ENCODE measurements around the gene ETV6. TPM values are rescaled to one million over a fixed set of nuclear protein-coding genes. Genes with fewer than 3 reads are reported as not detected.
"Not testable (repeated sequence)": the region's sequence is repeated elsewhere in the genome, so short reads cannot be mapped to it uniquely, and the experiment has no call there.

ETV6 gene
- total RNA-seq, 1 experiment from 2014 or later: 1.9 TPM

DNA sequence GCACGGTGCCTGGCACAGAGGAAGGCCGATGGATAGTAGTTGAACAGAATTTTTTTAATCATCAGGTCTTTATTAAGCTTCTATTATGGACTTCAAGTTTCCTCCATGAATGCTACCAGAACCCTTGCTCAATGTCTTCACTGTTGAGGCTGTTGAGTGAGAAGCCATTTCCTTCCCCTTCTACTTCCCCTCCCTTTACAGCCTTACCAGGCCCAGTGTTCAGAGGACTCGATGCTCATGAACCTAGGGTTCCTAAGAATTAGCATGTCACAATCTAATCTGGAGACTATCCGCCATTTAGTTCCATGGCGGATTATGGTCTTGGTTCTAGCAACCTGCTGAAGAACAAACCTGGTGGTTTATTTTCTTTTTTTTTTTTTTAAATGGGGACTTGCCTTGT, 17.7 kb downstream of the ETV6 start:
- no peak for DNase-seq (ENCODE audit: low spot score)

- no peak for DNase-seq (ENCODE audit: low spot score)
Observed at GRCh38 chr12:11668611-11669010, 19.1 kb downstream of the ETV6 start.

GRCh38 chr12:11669348-11669747, 19.9 kb downstream of the ETV6 start:
- DNase-seq (ENCODE audit: low spot score): no peak

DNA sequence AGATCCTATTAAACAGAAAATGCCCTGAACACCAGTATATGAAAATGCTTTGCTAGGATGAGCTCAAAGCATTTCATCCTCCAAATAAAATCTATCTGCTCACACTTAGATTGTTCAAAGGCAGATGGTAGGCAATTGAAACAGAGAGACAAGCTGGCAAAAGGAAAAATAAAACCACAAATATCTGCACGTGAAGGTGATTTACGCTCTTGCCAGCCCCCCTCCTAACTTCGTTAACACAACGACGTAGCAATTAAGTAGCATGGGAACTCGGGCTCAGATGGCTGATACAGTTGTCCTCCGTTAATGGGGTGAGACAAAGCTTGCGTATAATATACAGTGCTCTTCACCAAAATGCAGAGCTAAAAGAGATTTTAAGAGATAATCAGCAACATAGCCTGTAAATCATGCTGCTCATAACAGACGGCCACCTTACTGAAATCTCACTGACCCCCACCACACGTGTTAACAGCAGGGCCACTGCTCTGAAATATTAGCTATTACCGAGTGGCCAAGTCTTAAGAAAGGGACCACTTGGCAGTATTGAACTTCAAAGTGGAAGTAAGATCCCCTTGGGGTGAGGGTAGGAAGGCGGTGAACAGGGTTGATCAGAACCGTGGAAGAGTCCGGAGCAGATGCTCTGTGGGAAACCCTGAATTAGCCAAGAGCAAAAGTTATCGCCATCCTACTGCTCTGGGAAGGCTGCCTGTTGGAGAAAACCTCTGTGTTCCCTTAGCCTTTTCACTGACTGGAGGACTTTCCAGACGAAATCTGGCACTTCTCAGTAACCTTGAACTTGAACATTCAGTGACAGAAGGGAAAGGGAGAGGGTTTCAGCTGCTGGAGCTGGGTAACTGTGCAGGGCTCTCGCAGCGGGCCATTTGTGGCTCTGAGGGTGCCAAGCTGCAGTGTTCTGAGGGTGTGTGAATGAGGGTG, 23.1 kb downstream of the ETV6 start:
- no peak for DNase-seq (ENCODE audit: low spot score)

DNA sequence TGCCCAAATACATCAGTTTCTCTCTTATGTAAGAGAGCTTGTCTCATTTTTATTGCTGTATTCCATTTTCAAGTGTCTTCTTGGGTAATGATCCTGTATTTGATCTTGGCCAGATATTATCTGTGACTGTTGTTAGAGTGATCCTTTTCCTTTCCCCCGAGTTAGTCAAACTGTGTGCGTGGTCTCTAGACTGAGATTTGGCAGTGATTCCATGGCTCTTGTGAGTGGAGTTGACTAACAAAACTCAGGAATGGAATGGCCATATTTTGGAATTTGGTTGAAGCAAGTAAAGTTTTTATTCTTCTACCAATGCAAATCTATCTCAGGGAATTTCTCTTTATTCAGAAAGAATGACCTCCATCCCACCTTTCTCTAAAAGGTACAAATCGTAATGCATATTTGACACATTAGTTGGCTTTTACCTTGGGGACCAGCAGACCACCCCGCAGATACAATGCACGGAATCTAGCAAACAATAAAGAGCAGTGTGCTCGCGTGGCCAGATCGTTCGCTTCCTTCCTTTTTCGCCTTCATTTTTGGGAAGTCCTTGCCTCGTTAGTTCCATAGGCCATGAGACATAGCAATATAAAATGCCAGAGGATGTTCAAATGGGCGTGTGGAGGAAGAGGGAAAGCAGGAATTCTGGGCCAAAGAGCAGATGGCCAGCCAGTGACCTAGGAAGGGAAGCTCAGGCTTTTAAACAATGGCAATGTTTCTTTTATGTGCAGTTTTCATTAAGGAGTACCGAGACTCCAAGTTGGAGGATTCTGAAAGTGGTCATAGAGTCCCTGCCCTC, 24.4 kb downstream of the ETV6 start:
- no peak for DNase-seq (ENCODE audit: low spot score)

- DNase-seq (ENCODE audit: low spot score): no peak
Observed at GRCh38 chr12:11674894-11675390, 25.5 kb downstream of the ETV6 start.

DNA sequence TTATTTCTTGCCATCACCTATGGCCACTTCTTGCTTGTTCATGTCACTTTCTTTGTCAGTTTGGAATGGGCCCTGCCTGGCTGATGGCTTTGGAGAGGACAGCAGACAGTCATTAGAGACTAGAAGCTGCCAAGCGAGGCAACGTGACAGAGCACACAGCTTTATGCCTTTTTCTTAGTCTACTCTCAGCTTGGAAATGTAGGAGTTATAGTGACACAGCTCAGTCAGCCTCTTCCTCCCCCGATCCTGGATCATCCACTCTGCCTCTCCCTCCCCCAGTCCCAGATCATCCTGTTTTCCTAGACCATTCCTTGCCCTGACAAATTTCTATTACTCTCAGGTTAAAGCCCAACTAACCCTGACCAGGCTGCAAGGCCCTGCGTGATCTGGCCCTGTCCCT, 26.6 kb downstream of the ETV6 start:
- no peak for DNase-seq (ENCODE audit: low spot score)

DNA sequence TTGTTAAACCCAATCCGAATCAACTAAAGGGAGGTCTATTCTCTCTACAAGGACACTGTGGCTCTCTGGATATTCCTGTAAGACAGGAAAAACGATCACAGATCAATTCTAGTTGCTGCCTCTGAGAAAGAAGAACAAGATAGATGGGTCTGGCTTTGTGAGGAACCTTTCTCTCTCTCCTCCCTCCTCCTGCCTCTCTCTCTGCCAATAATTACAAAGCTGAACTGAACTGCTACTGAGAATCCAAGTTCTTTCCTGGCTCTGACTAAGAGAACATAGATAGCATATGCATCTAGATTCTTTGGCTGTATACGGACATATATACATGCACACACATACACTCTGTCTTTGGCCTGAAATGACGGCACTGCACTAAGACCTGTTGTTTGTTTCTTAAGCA, 27.6 kb downstream of the ETV6 start:
- DNase-seq (ENCODE audit: low spot score): no peak

- DNase-seq (ENCODE audit: low spot score): no peak
Observed at GRCh38 chr12:11677752-11678151, 28.3 kb downstream of the ETV6 start.

- no peak for DNase-seq (ENCODE audit: low spot score)
Observed at GRCh38 chr12:11678781-11679180, 29.3 kb downstream of the ETV6 start.

DNA sequence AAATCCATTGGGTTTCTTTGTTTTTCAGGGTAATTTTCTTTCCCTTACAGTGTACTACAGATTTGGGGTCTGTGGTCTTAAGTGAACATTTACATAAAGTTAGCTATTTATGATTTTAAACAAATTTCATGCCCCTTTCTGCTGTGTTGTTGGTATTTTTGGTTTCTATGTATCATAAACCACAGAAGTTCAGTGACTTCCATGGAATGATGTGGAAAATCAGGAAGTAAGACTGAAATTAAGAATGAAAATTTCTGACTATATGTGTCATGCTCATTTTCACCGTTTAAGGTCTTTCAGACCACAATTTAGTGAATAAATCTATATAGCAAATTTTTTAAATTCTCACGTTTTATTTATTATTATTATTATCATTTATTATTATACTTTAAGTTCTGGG, 31.7 kb downstream of the ETV6 start:
- no peak for DNase-seq (ENCODE audit: low spot score)

DNA sequence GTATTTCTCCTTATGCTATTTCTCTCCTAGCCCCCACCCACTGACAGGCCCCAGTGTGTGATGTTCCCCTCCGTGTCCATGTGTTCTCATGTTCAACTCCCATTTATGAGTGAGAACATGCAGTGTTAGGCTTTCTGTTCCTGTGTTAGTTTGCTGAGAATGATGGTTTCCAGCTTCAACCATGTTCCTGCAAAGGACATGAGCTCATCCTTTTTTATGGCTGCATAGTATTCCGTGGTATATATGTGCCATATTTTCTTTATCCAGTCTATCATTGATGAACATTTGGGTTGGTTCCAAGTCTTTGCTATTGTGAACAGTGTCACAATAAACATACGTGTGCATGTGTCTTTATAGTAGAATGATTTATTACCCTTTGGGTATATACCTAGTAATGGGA, 32.2 kb downstream of the ETV6 start:
- DNase-seq (ENCODE audit: low spot score): not testable (repeated sequence)

DNA sequence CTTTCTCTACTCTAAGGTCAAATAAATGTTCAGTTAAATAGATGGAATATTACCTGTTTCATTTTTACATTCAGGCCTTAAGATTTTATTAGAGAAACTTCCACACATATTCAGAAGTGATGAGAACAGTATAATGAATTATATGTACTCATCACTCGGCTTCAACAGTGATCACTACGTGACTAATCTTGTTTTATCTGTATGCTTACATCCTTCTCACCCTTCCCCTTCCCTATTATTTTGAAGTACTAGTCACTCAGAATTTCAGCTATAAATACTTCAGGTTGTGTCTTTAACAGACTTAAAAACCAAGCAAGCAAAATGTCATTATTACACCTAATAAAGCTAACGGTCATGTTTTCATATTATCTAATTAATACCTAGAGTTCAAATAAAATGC, 34.9 kb downstream of the ETV6 start:
- no peak for DNase-seq (ENCODE audit: low spot score)

DNA sequence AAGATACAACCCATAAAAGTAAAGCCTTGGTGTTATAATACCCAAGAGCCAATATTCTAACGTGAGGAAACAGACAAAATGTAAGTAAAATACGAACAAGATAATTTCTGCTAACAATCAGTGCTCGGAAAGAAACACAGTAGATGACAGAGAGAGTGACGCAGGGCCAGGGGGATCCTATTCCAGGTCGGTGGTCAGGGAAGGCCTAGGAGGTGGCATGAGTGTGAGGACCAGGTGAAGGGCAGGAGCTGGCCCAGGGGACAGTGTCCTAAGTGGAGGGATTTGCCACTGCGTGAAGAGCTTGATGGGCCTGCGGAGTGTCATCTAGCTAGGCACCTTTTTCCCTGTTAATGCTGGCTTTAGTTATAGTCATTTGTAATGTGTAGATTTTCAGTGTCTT, 35.3 kb downstream of the ETV6 start:
- no peak for DNase-seq (ENCODE audit: low spot score)

DNA sequence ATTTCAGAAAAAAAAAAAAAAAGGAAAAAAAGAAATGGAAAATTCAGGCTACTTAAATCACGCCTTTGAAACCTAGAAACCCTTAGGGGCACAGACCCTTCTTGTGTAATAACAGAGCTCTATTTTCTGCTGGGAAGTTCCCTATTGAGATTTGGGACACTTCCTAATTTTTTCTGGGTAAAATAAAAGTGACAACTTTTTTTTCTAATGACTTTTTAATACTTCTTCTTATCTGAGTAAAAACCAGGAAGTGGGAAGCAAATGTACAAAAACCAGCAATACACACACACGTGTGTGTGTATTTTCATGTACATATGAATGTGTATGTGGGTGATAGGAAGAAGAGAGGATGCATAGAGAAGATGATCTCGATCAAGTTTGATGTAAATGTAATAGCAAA, 35.8 kb downstream of the ETV6 start:
- DNase-seq (ENCODE audit: low spot score): no peak

- no peak for DNase-seq (ENCODE audit: low spot score)
Observed at GRCh38 chr12:11685716-11686115, 36.2 kb downstream of the ETV6 start.

- no peak for DNase-seq (ENCODE audit: low spot score)
Observed at GRCh38 chr12:11686120-11686519, 36.6 kb downstream of the ETV6 start.

GRCh38 chr12:11687528-11687927, 38.1 kb downstream of the ETV6 start:
- no peak for DNase-seq (ENCODE audit: low spot score)

GRCh38 chr12:11688379-11688778, 38.9 kb downstream of the ETV6 start:
- DNase-seq (ENCODE audit: low spot score): no peak

DNA sequence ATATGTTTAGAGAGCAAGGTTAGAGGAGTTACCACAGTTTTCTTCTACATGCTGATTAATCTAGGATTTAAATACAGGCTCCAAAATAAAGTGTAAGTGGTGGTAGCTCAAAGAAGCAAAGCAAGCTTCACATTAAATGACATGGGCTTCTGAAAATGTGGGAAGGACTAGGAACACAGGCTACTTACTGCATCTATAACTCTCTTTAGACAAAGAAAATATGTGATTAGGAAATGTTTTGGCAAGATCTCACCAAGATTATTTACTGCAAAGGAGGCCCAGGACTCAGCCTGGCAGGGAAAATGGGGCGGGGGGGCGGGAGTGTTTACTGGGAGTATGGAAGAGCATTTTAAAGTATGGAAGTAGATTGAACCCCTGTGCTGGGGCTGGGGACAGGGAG, 39.4 kb downstream of the ETV6 start:
- DNase-seq (ENCODE audit: low spot score): no peak

DNA sequence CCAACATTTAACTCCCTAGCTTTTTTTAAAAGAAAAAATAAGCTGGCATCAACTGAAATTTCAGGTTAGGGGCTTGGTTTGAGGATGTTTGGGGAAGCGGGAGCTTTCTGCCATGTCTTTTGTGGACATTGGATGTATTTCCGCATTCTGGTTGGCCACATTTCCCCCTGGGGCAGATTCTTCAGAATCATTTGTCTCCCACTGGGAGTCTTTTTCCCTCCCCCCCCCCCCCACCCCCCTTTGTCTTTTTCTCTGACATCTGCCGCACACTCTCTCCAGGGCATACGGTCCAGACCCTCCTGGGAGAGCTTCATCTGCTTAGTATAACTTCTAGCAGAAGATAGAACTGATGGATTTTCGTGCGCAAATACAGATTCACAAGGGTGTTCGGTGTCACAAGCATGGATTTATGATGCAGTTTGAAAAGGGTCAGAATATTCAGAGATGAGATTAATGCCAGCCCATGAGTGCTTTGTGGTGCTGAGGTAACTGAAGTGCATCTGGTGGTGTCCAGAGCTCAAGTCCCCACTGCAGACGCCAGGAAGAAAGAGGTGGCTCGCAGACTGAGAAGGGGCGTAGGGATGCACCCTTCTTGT, 40.2 kb downstream of the ETV6 start:
- no peak for DNase-seq (ENCODE audit: low spot score)

- DNase-seq (ENCODE audit: low spot score): no peak
Observed at GRCh38 chr12:11693067-11693466, 43.6 kb downstream of the ETV6 start.

Data from A172 (cell line).